Measurements from ENCODE around the gene PBX4.

GRCh38 chr19:19550485-19550929 lies 68.0 kb downstream of the PBX4 start:
- no peak for TF ChIP-seq CTCF (IDR thresholded peaks at IDR 0.05)
- no peak for TF ChIP-seq EZH2 (IDR thresholded peaks at IDR 0.05; ENCODE audit: borderline replicate concordance, insufficient read depth, low read depth, low read length, poor library complexity, severe bottlenecking)
